Ishikawa (cell line): Measurements from ENCODE around the gene PSMG4.

Experiments
- CEBPB ChIP-seq: IDR thresholded peaks from 2 replicates; pipeline ENCODE4 v1.6.1; 2012
- CREB1 ChIP-seq: IDR thresholded peaks from 2 replicates; pipeline ENCODE4 v1.6.1; 2012; ENCODE audit warnings: low read depth
- EGR1 ChIP-seq: IDR thresholded peaks from 2 replicates; pipeline ENCODE4 v1.6.1; 2012
- EP300 ChIP-seq: IDR thresholded peaks from 2 replicates; pipeline ENCODE4 v1.6.1; 2012; ENCODE audit warnings: borderline replicate concordance
- FOXM1 ChIP-seq: IDR thresholded peaks from 2 replicates; pipeline ENCODE4 v1.6.1; 2012; ENCODE audit warnings: low read depth, borderline replicate concordance
- NFIC ChIP-seq: IDR thresholded peaks from 2 replicates; pipeline ENCODE4 v1.6.1; 2012
- RAD21 ChIP-seq: IDR thresholded peaks from 2 replicates; pipeline ENCODE4 v1.6.1; 2012; ENCODE audit warnings: low read depth
- TAF1 ChIP-seq: IDR thresholded peaks from 2 replicates; pipeline ENCODE4 v1.6.1; 2012; ENCODE audit warnings: low read depth, mild to moderate bottlenecking
- TCF12 ChIP-seq: IDR thresholded peaks from 2 replicates; pipeline ENCODE4 v1.6.1; 2012; ENCODE audit warnings: low read depth
- TEAD4 ChIP-seq: IDR thresholded peaks from 2 replicates; pipeline ENCODE4 v1.6.1; 2012
- YY1 ChIP-seq: IDR thresholded peaks from 2 replicates; pipeline ENCODE4 v1.6.1; 2012; ENCODE audit warnings: low read depth
- ZBTB7A ChIP-seq: IDR thresholded peaks from 2 replicates; pipeline ENCODE4 v1.6.1; 2012; ENCODE audit warnings: low read depth
- TF ChIP-seq, protein P1 (sequence below): IDR thresholded peaks from 2 replicates; pipeline ENCODE4 v1.6.1; 2012
- TF ChIP-seq, protein P2 (sequence below): IDR thresholded peaks from 2 replicates; pipeline ENCODE4 v1.6.1; 2012; ENCODE audit warnings: low read depth, mild to moderate bottlenecking
- TF ChIP-seq, protein P3 (sequence below): IDR thresholded peaks from 2 replicates; pipeline ENCODE4 v1.6.1; 2012

PSMG4 gene

DNA sequence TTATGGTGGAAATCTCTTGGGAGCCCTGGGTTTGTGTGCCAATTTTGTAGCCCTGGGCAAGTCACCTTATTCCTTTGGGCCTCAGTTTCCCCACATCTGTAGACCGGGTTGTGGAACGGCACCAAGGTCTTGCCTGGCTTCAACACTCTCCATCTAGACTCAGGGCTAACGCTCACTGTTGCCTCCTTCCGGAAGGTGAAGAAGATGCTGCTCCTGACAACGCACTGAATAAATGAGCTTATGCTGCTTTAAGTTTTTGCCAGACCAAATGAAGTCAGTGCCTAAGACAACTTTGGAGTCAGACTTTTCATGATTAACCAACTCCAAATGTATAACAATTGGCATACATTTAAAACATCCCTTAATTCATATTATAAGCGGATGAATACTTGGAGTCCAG lies 53.1 kb downstream of the PSMG4 start:
- TF ChIP-seq FOXM1 (no peak), RAD21 (no peak), YY1 (no peak), TCF12 (no peak), CREB1 (no peak), NFIC (no peak), EP300 (no peak)
- TF ChIP-seq, protein P1, sequence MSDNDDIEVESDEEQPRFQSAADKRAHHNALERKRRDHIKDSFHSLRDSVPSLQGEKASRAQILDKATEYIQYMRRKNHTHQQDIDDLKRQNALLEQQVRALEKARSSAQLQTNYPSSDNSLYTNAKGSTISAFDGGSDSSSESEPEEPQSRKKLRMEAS = no peak
- TF ChIP-seq, protein P2, sequence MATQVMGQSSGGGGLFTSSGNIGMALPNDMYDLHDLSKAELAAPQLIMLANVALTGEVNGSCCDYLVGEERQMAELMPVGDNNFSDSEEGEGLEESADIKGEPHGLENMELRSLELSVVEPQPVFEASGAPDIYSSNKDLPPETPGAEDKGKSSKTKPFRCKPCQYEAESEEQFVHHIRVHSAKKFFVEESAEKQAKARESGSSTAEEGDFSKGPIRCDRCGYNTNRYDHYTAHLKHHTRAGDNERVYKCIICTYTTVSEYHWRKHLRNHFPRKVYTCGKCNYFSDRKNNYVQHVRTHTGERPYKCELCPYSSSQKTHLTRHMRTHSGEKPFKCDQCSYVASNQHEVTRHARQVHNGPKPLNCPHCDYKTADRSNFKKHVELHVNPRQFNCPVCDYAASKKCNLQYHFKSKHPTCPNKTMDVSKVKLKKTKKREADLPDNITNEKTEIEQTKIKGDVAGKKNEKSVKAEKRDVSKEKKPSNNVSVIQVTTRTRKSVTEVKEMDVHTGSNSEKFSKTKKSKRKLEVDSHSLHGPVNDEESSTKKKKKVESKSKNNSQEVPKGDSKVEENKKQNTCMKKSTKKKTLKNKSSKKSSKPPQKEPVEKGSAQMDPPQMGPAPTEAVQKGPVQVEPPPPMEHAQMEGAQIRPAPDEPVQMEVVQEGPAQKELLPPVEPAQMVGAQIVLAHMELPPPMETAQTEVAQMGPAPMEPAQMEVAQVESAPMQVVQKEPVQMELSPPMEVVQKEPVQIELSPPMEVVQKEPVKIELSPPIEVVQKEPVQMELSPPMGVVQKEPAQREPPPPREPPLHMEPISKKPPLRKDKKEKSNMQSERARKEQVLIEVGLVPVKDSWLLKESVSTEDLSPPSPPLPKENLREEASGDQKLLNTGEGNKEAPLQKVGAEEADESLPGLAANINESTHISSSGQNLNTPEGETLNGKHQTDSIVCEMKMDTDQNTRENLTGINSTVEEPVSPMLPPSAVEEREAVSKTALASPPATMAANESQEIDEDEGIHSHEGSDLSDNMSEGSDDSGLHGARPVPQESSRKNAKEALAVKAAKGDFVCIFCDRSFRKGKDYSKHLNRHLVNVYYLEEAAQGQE = no peak

DNA sequence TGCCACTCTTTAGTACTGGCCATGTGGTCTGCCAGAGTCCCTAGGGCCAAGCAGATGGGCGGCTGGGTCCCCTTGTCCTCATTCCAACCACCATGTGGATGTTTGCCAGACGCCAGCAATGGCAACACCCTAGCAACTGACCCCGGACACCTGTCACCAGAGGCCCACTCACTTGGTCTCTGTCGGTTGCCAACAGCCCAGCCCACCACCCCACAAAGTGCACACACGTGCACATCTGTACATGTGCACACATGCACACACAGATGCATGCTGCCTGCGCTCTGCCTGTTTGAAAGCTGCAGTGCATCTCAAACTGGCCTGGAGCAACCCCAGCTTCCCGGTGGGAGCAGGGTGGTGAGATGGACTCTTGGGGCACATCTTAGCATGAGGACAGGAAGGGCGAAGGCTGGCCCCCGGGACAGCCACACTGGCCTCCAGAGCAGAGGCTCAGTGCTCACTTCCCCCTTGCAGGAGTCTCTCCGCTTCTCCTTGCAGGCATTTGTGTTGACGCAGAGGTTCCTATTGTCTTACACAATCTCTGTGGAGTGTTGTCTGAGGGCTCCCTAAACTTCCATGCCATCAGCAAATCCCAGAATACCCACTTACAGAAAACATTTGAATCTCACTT lies 54.0 kb downstream of the PSMG4 start:
- no peak for TF ChIP-seq EGR1
- no peak for TF ChIP-seq ZBTB7A
- no peak for TF ChIP-seq NFIC
- TF ChIP-seq, protein P3, sequence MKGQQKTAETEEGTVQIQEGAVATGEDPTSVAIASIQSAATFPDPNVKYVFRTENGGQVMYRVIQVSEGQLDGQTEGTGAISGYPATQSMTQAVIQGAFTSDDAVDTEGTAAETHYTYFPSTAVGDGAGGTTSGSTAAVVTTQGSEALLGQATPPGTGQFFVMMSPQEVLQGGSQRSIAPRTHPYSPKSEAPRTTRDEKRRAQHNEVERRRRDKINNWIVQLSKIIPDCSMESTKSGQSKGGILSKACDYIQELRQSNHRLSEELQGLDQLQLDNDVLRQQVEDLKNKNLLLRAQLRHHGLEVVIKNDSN = no peak
- TF ChIP-seq EP300 = no peak
- TF ChIP-seq FOXM1 = no peak
- TF ChIP-seq RAD21 = no peak

DNA sequence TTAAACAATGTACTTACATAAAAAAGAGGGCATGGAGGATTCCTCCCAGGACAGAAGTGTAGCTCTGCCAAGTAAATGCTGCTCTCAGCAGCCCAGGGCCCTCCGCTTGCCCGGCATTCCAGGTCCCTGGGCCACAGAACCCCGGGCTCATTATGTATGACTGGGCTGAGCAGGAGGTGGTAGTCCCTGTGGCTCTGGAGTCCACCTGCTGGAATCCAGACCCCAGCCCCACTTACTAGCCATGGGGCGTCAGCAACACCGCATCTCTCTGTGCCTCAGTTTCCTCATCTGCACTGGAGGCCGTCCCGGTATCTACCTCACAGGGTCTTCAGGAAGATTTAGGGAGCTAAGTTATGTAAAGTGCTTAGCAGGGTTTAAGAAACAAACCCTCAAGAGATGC lies 55.4 kb downstream of the PSMG4 start:
- TF ChIP-seq ZBTB7A (no peak), TEAD4 (no peak), NFIC (no peak), CEBPB (no peak), EGR1 (no peak), YY1 (no peak), RAD21 (no peak), TAF1 (no peak), TCF12 (no peak), EP300 (no peak), CREB1 (no peak), FOXM1 (no peak)
- TF ChIP-seq, protein P1 = no peak
- TF ChIP-seq, protein P3 = no peak
- TF ChIP-seq, protein P2 = no peak

DNA sequence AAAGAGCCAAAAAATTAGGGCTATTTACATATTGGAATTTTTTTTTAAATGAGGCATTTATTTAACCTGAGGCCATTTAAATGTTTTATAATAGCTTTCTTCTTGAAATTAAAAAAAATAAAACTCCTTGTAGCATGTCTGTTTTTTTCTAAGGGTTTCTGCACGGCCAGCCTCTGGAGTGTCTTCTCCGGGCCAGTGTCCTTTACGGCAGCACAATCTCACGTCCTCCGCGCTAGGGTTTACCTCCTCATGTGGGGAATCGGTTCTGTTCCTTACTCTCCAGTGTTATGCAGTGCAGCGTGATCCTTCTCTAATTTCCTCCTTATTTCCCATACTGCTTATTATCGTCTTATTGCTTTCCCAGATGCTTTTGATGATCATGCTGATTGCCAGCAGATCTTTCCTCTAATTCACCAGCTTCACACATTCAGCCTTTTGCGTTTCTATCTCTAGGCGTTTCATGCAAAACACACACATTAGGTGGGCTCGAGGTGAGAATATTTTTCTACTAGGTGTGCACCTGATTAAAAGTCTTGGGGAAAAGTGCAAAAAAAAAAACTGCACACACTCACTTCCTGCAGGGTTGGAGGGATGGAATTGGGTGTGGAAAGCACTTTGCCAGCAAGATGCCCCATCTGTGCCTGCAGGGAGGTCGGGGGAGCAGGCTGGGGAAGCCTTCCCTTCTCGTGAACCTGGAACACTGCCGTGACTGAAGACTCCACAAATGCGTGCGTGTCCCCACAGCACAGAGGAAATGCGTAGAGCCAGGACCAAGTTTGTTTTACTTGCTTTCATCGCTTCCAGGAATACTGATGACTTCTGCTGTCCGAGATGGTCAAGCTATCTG lies 56.1 kb downstream of the PSMG4 start:
- TF ChIP-seq YY1 (no peak), EP300 (no peak), FOXM1 (no peak), TEAD4 (no peak), EGR1 (no peak), CREB1 (no peak), ZBTB7A (no peak), CEBPB (no peak), TCF12 (no peak), RAD21 (no peak), NFIC (no peak)
- TF ChIP-seq, protein P3 = no peak
- TF ChIP-seq, protein P1 = no peak

DNA sequence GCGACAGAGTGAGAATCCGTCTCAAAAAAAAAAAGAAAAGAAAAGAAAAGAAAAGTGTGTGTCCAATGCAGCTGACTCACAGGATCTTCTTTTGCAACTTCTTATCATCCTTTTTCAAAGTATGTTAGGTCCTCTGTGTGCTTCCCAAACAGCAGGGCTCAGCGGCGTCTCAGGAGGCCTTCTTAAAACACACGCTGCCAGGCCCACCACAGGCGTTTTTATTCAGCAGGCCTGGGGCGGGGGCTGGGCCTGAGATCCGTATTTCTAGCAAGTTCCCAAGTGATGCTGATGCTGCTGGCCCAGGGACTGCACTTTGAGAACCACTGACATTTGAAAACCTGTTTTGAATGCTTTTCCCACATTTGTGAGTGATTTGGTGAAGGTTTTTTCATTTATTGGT lies 57.1 kb downstream of the PSMG4 start:
- no peak for TF ChIP-seq RAD21
- no peak for TF ChIP-seq EGR1
- no peak for TF ChIP-seq TAF1
- TF ChIP-seq, protein P3 = no peak
- TF ChIP-seq, protein P2 = no peak
- TF ChIP-seq ZBTB7A = no peak
- no peak for TF ChIP-seq NFIC
- no peak for TF ChIP-seq FOXM1
- TF ChIP-seq TEAD4 = no peak
- TF ChIP-seq CEBPB = no peak
